HCT116 (cell line): ENCODE measurements around the gene COL1A1. TPM values are rescaled to one million over a fixed set of nuclear protein-coding genes. Genes with fewer than 3 reads are reported as not detected.

ENCODE experiments used
- ATAC-seq: fragments of 200-7000 bp; cut with Tn5 transposase; 2 replicates; pipeline ENCODE4 v1.9.1; 2020; ENCODE audit warnings: mild to moderate bottlenecking, moderate library complexity
- BruUV-seq: library from RNA; stranded (reverse); fragments of 400-500 nt; replicated peaks from 2 replicates; lab custom pipeline; 2021; lab: Mats Ljungman, UMichigan
- CTCF ChIA-PET: fragments of 300-600 bp; sonication (Branson Sonifier 250); formaldehyde crosslinking; loops from one replicate; lab custom pipeline; 2021; ENCODE audit warnings: antibody characterized with exemption; lab: Charles Lee
- POLR2A ChIA-PET: fragments of 300-600, 350-600 bp; sonication (Branson Sonifier 250); formaldehyde crosslinking; loops from one replicate; lab custom pipeline; 2021; ENCODE audit warnings: antibody characterized with exemption; lab: Charles Lee
- RAD21 ChIA-PET, 2 experiments: fragments of 300-600 bp; sonication (Branson Sonifier 250); formaldehyde crosslinking; loops; one replicate each; lab custom pipeline; 2023; ENCODE audit warnings: low total read pairs in 2 of 2; ENCODE audit not compliant: uncharacterized antibody in 2 of 2, unreplicated experiment in 2 of 2, low non-redundant PET in 1 of 2; lab: Charles Lee
- DNase-seq: peaks from one replicate; pipeline ENCODE4 v3.0.0-alpha.2; 2010; ENCODE audit warnings: low read depth, low spot score
- H2AFZ ChIP-seq: fragments of 200-600 bp; shearing (Covaris generic), sonication (generic); 2 replicates; pipeline ENCODE4 v1.6.1; 2017; ENCODE audit warnings: low read depth, mixed run types, mixed read lengths, antibody characterized with exemption, low read length; ENCODE audit not compliant: poor library complexity, severe bottlenecking
- H3K27ac ChIP-seq: 2 replicates; pipeline ENCODE4 v1.5.1; 2012; ENCODE audit warnings: low read depth, low read length
- H3K27me3 ChIP-seq: fragments of 200-600 bp; sonication (generic); 2 replicates; pipeline ENCODE4 v1.6.1; 2016; ENCODE audit warnings: mixed run types, low read length, mixed read lengths; ENCODE audit not compliant: insufficient read depth
- H3K36me3 ChIP-seq, 2 experiments: fragments of 200-500 bp in 1 of 2; fragments of 200-600 bp in 1 of 2; sonication (Bioruptor generic) in 1 of 2; sonication (generic) in 1 of 2; 2 replicates each; pipeline versions ENCODE4 v1.5.1 to v1.6.1; 2014 to 2016; ENCODE audit warnings: low read length in 2 of 2, inconsistent platforms in 1 of 2, mixed read lengths in 1 of 2, mixed run types in 1 of 2; ENCODE audit not compliant: insufficient read depth in 2 of 2, control insufficient read depth in 1 of 2
- H3K4me1 ChIP-seq, 2 experiments: fragments of 200-600 bp in 1 of 2; sonication (generic) in 1 of 2; 2 replicates each; pipeline versions ENCODE4 v1.5.1 to v1.6.1; 2012 to 2017; ENCODE audit warnings: low read length in 2 of 2, inconsistent platforms in 1 of 2, mild to moderate bottlenecking in 1 of 2, mixed read lengths in 1 of 2, mixed run types in 1 of 2, moderate library complexity in 1 of 2; ENCODE audit not compliant: insufficient read depth in 2 of 2, control insufficient read depth in 1 of 2
- H3K4me2 ChIP-seq: fragments of 200-600 bp; sonication (generic); 2 replicates; pipeline ENCODE4 v1.6.1; 2017; ENCODE audit warnings: mixed run types, low read length, mixed read lengths
- H3K4me3 ChIP-seq, 2 experiments: fragments of 200-600 bp in 1 of 2; sonication (generic) in 1 of 2; replicated peaks in 1 of 2; 2 replicates each; pipeline ENCODE4 v1.5.1; 2011 to 2016; ENCODE audit warnings: low read length in 2 of 2, control low read depth in 1 of 2, low read depth in 1 of 2, mild to moderate bottlenecking in 1 of 2, mixed read lengths in 1 of 2, mixed run types in 1 of 2
- H3K79me2 ChIP-seq: fragments of 200-600 bp; sonication (generic); 2 replicates; pipeline ENCODE4 v1.6.1; 2017; ENCODE audit warnings: mild to moderate bottlenecking, mixed run types, low read length, moderate library complexity, mixed read lengths; ENCODE audit not compliant: insufficient read depth
- H3K9ac ChIP-seq: fragments of 200-600 bp; sonication (generic); 2 replicates; pipeline ENCODE4 v1.6.1; 2016; ENCODE audit warnings: low read length, mixed read lengths
- H3K9me2 ChIP-seq: fragments of 200-600 bp; sonication (generic), shearing (Covaris generic); 2 replicates; pipeline ENCODE4 v1.6.1; 2017; ENCODE audit warnings: mixed run types, mild to moderate bottlenecking, moderate library complexity; ENCODE audit not compliant: insufficient read depth
- H3K9me3 ChIP-seq, 2 experiments: fragments of 200-500 bp in 1 of 2; fragments of 200-600 bp in 1 of 2; sonication (Bioruptor generic) in 1 of 2; sonication (generic) in 1 of 2; 2 replicates each; pipeline ENCODE4 v1.6.1; 2014 to 2017; ENCODE audit warnings: low read length in 2 of 2, mixed read lengths in 2 of 2, inconsistent platforms in 1 of 2, low read depth in 1 of 2, mild to moderate bottlenecking in 1 of 2, mixed run types in 1 of 2, moderate library complexity in 1 of 2; ENCODE audit not compliant: control insufficient read depth in 1 of 2, insufficient read depth in 1 of 2
- H4K20me1 ChIP-seq: fragments of 200-600 bp; sonication (generic), shearing (Covaris generic); 2 replicates; pipeline ENCODE4 v1.6.1; 2017; ENCODE audit warnings: mixed run types, mild to moderate bottlenecking, moderate library complexity; ENCODE audit not compliant: insufficient read depth
- CBX3 ChIP-seq: IDR thresholded peaks from 2 replicates; pipeline ENCODE4 v1.6.1; 2012; ENCODE audit warnings: low read depth
- CEBPB ChIP-seq: IDR thresholded peaks from 2 replicates; pipeline ENCODE4 v1.6.1; 2012; ENCODE audit warnings: low read depth
- ELF1 ChIP-seq: IDR thresholded peaks from 2 replicates; pipeline ENCODE4 v1.6.1; 2012; ENCODE audit warnings: low read depth, borderline replicate concordance
- EZH2 ChIP-seq: fragments of 200-600 bp; sonication (generic); IDR thresholded peaks from 2 replicates; pipeline ENCODE4 v1.6.1; 2017; ENCODE audit warnings: antibody characterized with exemption, mixed run types
- EZH2phosphoT487 ChIP-seq: fragments of 200-600 bp; IDR thresholded peaks from 2 replicates; pipeline ENCODE4 v1.6.1; 2018; ENCODE audit warnings: antibody characterized with exemption, borderline replicate concordance
- FOSL1 ChIP-seq: IDR thresholded peaks from 2 replicates; pipeline ENCODE4 v1.6.1; 2012; ENCODE audit warnings: low read depth
- POLR2A ChIP-seq: IDR thresholded peaks from 2 replicates; pipeline ENCODE4 v1.7.0; 2011; ENCODE audit warnings: borderline replicate concordance; ENCODE audit not compliant: insufficient read depth, insufficient read length; ENCODE audit errors: extremely low read depth
- RAD21 ChIP-seq: IDR thresholded peaks from 2 replicates; pipeline ENCODE4 v1.6.1; 2012; ENCODE audit warnings: low read depth, mild to moderate bottlenecking
- SP1 ChIP-seq: IDR thresholded peaks from 2 replicates; pipeline ENCODE4 v1.6.1; 2012; ENCODE audit warnings: low read depth
- SRF ChIP-seq: IDR thresholded peaks from 2 replicates; pipeline ENCODE4 v1.6.1; 2012; ENCODE audit warnings: low read depth
- TCF7L2 ChIP-seq: IDR thresholded peaks from 2 replicates; pipeline ENCODE4 v1.7.0; 2011; ENCODE audit warnings: borderline replicate concordance, inconsistent platforms; ENCODE audit not compliant: insufficient read depth, insufficient read length; ENCODE audit errors: extremely low read depth
- YY1 ChIP-seq: IDR thresholded peaks from 2 replicates; pipeline ENCODE4 v1.6.1; 2011; ENCODE audit warnings: low read length, low read depth, moderate library complexity, mild to moderate bottlenecking; ENCODE audit not compliant: insufficient replicate concordance; ENCODE audit errors: extremely low read depth
- ZNF274 ChIP-seq: fragments of 200-500 bp; sonication (Bioruptor generic); IDR thresholded peaks from 2 replicates; pipeline ENCODE4 v1.6.1; 2014; ENCODE audit warnings: mild to moderate bottlenecking, low read depth, low read length, inconsistent platforms
- intact Hi-C: fragments of 100-400 bp; cut with micrococcal nuclease; formaldehyde crosslinking; loops from 2 replicates; pipeline ENCODE4 v1.10.0; 2022
- total RNA-seq: library from RNA; stranded (reverse); gene quantifications from one replicate; pipeline ENCODE4 v1.2.1, GENCODE V29; 2021; ENCODE audit not compliant: unreplicated experiment
- TF ChIP-seq, protein P1 (sequence below): IDR thresholded peaks from 2 replicates; pipeline ENCODE4 v1.6.1; 2012
- TF ChIP-seq, protein P2 (sequence below): IDR thresholded peaks from 2 replicates; pipeline ENCODE4 v1.6.1; 2012
- TF ChIP-seq, protein P3 (sequence below): IDR thresholded peaks from 2 replicates; pipeline ENCODE4 v1.6.1; 2011; ENCODE audit warnings: mild to moderate bottlenecking, low read length, moderate library complexity; ENCODE audit not compliant: insufficient replicate concordance; ENCODE audit errors: extremely low read depth
- TF ChIP-seq, protein P4 (sequence below), 3 experiments: fragments of 200-600 bp in 1 of 3; sonication (generic) in 1 of 3; IDR thresholded peaks in 2 of 3; conservative IDR thresholded peaks in 1 of 3; 2 replicates each; pipeline ENCODE4 v1.5.1; 2012 to 2017; ENCODE audit warnings: low read depth in 2 of 3, low read length in 2 of 3, antibody characterized with exemption in 1 of 3, borderline replicate concordance in 1 of 3, control low read depth in 1 of 3, mild to moderate bottlenecking in 1 of 3, mixed read lengths in 1 of 3, mixed run types in 1 of 3, moderate library complexity in 1 of 3; ENCODE audit not compliant: insufficient read depth in 1 of 3

The COL1A1 gene
- total RNA-seq, 1 experiment from 2014 or later: 33.6 TPM

GRCh38 chr17:50238601-50239280 lies 37.3 kb upstream of the COL1A1 start:
- H3K9ac ChIP-seq: no peak overlapping the region
- POLR2A ChIA-PET: no interaction called here

More at GRCh38 chr17:50238601-50239280, 37.3 kb upstream of the COL1A1 start:
- Histone ChIP-seq H3K4me1 (no peaks in the 10 kb centered on the region), H3K36me3 (no peaks in the 10 kb centered on the region), H3K9me3 (peaks cover 0 to 8% of the 10 kb centered on the region in 2 experiments; a peak in 2 of 4 replicates), H3K79me2 (no peaks in the 10 kb centered on the region), H3K27ac (no peak overlapping the region), H3K4me2 (no peak overlapping the region), H3K9me2 (no peaks in the 10 kb centered on the region), H4K20me1 (no peaks in the 10 kb centered on the region), H2AFZ (no peak overlapping the region), H3K4me3 (no peak overlapping the region), H3K27me3 (peaks cover 3% of the 10 kb centered on the region; the same call in 1 of the 2 replicates)
- RAD21 ChIA-PET: no interaction called here
- TF ChIP-seq YY1 (no peak), ZNF274 (no peak), EZH2phosphoT487 (no peak), FOSL1 (no peak), CEBPB (no peak), CBX3 (no peak), ELF1 (no peak), RAD21 (no peak), TCF7L2 (no peak), POLR2A (no peak), SRF (no peak), EZH2 (no peak), SP1 (no peak)
- TF ChIP-seq, protein P1, sequence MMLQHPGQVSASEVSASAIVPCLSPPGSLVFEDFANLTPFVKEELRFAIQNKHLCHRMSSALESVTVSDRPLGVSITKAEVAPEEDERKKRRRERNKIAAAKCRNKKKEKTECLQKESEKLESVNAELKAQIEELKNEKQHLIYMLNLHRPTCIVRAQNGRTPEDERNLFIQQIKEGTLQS: no peak
- TF ChIP-seq, protein P2, sequence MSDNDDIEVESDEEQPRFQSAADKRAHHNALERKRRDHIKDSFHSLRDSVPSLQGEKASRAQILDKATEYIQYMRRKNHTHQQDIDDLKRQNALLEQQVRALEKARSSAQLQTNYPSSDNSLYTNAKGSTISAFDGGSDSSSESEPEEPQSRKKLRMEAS: no peak
- TF ChIP-seq, protein P3, sequence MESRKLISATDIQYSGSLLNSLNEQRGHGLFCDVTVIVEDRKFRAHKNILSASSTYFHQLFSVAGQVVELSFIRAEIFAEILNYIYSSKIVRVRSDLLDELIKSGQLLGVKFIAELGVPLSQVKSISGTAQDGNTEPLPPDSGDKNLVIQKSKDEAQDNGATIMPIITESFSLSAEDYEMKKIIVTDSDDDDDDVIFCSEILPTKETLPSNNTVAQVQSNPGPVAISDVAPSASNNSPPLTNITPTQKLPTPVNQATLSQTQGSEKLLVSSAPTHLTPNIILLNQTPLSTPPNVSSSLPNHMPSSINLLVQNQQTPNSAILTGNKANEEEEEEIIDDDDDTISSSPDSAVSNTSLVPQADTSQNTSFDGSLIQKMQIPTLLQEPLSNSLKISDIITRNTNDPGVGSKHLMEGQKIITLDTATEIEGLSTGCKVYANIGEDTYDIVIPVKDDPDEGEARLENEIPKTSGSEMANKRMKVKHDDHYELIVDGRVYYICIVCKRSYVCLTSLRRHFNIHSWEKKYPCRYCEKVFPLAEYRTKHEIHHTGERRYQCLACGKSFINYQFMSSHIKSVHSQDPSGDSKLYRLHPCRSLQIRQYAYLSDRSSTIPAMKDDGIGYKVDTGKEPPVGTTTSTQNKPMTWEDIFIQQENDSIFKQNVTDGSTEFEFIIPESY: no peak
- TF ChIP-seq, protein P4, sequence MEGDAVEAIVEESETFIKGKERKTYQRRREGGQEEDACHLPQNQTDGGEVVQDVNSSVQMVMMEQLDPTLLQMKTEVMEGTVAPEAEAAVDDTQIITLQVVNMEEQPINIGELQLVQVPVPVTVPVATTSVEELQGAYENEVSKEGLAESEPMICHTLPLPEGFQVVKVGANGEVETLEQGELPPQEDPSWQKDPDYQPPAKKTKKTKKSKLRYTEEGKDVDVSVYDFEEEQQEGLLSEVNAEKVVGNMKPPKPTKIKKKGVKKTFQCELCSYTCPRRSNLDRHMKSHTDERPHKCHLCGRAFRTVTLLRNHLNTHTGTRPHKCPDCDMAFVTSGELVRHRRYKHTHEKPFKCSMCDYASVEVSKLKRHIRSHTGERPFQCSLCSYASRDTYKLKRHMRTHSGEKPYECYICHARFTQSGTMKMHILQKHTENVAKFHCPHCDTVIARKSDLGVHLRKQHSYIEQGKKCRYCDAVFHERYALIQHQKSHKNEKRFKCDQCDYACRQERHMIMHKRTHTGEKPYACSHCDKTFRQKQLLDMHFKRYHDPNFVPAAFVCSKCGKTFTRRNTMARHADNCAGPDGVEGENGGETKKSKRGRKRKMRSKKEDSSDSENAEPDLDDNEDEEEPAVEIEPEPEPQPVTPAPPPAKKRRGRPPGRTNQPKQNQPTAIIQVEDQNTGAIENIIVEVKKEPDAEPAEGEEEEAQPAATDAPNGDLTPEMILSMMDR (IDR thresholded peaks at IDR 0.05 in 2 of 3, conservative IDR thresholded peaks at IDR 0.05 in 1 of 3; ENCODE audit: borderline replicate concordance in 1 of 3, insufficient read depth in 1 of 3, low read depth in 2 of 3, low read length in 2 of 3): no peak
- intact Hi-C loops: no loop called here
- CTCF ChIA-PET: no interaction called here
- no peak for DNase-seq
- ATAC-seq: no peak
- BruUV-seq: no TSS peak
